AG04449 (cell line): ENCODE data around the gene DPPA2.
"Not testable (repeated sequence)": the region's sequence is repeated elsewhere in the genome, so short reads cannot be mapped to it uniquely, and the experiment has no call there.

Source experiments
- CTCF ChIA-PET: fragments of 350-600 bp; formaldehyde crosslinking; extraction: SDS; loops from one replicate; lab custom pipeline; 2021; ENCODE audit warnings: antibody characterized with exemption; lab: Yijun Ruan, JAX
- POLR2A ChIA-PET: fragments of 400-600, 350-600 bp; formaldehyde crosslinking; extraction: SDS; loops from one replicate; lab custom pipeline; 2020; ENCODE audit warnings: antibody characterized with exemption, inconsistent platforms; lab: Yijun Ruan, JAX
- DNase-seq: peaks from one replicate; pipeline ENCODE4 v3.0.0-alpha.2; 2010; ENCODE audit warnings: low read depth, low spot score
- H3K4me3 ChIP-seq: 2 replicates; pipeline ENCODE4 v1.5.1; 2011; ENCODE audit warnings: low read depth, mild to moderate bottlenecking, control low read depth, low read length
- CTCF ChIP-seq: IDR thresholded peaks from one replicate; pipeline ENCODE4 v1.5.1; 2011; ENCODE audit warnings: mild to moderate bottlenecking, moderate library complexity, low read length, control low read depth, inconsistent platforms; ENCODE audit not compliant: insufficient read depth; ENCODE audit errors: missing control alignments

DPPA2 gene, protein sequence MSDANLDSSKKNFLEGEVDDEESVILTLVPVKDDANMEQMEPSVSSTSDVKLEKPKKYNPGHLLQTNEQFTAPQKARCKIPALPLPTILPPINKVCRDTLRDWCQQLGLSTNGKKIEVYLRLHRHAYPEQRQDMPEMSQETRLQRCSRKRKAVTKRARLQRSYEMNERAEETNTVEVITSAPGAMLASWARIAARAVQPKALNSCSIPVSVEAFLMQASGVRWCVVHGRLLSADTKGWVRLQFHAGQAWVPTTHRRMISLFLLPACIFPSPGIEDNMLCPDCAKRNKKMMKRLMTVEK

GRCh38 chr3:109316162-109316730 is at the start of gene DPPA2:
Gene DPPA2, minus strand, starts transcription at chr3:109316517. Its CDS starts 1,975 bp downstream, at chr3:109314542.
- no peak within 1 kb of the TSS for H3K4me3 ChIP-seq
- no peak for DNase-seq
- CTCF ChIA-PET, result no interaction called here
- POLR2A ChIA-PET, result no interaction called here
- TF ChIP-seq CTCF, result no peak

DNA sequence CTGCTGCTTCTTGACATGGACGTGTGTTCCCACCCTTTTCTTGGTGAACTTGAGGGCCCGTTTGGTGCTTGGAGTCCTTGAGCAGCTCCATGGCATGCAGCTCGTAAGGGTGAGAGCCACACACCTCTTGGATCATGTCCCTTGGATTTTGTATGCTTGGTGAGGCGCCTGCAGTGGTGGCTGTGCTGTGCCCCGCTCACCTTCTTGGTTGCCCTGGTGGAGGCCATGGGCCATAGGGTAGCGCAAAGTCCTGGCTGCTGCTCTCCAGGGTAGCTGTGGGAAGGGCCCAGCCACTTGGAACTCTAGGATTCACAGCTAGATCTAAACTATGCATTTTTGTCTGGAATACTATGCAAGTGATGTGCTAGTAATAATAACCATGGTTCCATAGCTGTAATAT is 47.8 kb upstream of the DPPA2 start:
- POLR2A ChIA-PET, result no interaction called here

DNA sequence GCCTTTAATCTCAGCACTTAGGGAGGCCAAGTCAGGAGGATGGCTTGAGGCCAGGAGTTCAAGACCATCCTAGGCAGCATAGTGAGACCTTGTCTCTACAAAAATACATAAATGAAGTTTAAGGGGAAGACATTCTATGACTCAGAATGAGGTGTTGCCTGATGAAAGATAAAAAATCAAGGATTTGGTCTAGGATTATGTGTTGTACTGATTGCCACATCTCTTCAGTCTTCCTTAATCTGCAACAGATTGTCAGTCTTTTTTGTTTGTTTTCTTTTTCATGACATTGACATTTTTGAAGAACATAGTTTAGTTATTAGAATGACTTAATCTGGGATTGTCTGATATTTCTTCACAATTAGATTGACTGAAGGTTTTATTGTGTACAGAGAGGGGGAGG is 47.3 kb upstream of the DPPA2 start:
- TF ChIP-seq CTCF, result no peak
- no peak overlapping the region for H3K4me3 ChIP-seq
- DNase-seq, result no peak
- POLR2A ChIA-PET, result no interaction called here
- CTCF ChIA-PET, result no interaction called here

More for the DNA sequence above, 47.8 kb upstream of the DPPA2 start:
- no peak for TF ChIP-seq CTCF
- no peak for DNase-seq
- CTCF ChIA-PET, result no interaction called here
- H3K4me3 ChIP-seq, result no peak overlapping the region

DNA sequence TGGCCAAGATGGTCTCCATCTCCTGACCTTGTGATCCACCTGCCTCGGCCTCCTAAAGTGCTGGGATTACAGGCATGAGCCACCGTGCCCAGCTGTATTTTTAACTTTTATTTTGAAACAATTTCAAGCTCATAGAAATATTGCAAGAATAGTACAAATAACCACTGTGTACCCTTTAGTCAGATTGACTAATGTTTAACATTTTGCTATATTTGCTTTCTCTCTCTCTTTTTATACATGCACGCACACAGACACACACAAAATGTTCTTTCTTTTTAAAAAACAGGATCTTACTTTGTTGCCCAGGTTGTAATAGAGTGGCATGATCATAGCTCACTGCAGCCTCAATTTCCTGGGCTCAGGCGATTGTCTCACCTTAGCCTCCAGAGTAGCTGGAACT is 46.5 kb upstream of the DPPA2 start:
- H3K4me3 ChIP-seq, result no peak overlapping the region
- POLR2A ChIA-PET, result no interaction called here
- TF ChIP-seq CTCF, result no peak
- CTCF ChIA-PET, result no interaction called here
- DNase-seq, result no peak

- DNase-seq, CTCF ChIA-PET, H3K4me3 ChIP-seq, POLR2A ChIA-PET: not testable (repeated sequence)
Observed at GRCh38 chr3:109358809-109359208, 42.5 kb upstream of the DPPA2 start.

- ChIA-PET CTCF (no interaction called here), POLR2A (no interaction called here)
- DNase-seq, result no peak
- no peak overlapping the region for H3K4me3 ChIP-seq
- no peak for TF ChIP-seq CTCF
Observed at GRCh38 chr3:109356442-109357155, 40.3 kb upstream of the DPPA2 start.
